K562 (cell line): ENCODE results near the gene HSPA2. TPM values are rescaled to one million over a fixed set of nuclear protein-coding genes. Genes with fewer than 3 reads are reported as not detected.
"Not testable (repeated sequence)": the region's sequence is repeated elsewhere in the genome, so short reads cannot be mapped to it uniquely, and the experiment has no call there.

Source experiments
- ATAC-seq: fragments of 200-7000 bp; cut with Tn5 transposase; 3 replicates; pipeline ENCODE4 v1.9.1; 2020; ENCODE audit warnings: moderate library complexity
- BruUV-seq: library from RNA; stranded (reverse); fragments of 400-500 nt; replicated peaks from 2 replicates; lab custom pipeline; 2021; lab: Mats Ljungman, UMichigan
- CTCF ChIA-PET: fragments of 300-600 bp; formaldehyde crosslinking; extraction: SDS; loops from one replicate; lab custom pipeline; 2021; ENCODE audit warnings: low intra/inter-chr PET ratio; lab: Yijun Ruan, JAX
- POLR2A ChIA-PET: fragments of 300-600, 350-650 bp; sonication (Branson Sonifier 250); formaldehyde crosslinking; extraction: SDS; loops from one replicate; lab custom pipeline; 2021; ENCODE audit warnings: antibody characterized with exemption, inconsistent platforms; lab: Yijun Ruan, JAX
- DNase-seq, 4 experiments: peaks; one replicate each; pipeline versions ENCODE4 v3.0.0 to v3.0.0-alpha.2; 2011 to 2018; ENCODE audit warnings: low spot score in 3 of 4, mixed read lengths in 3 of 4; ENCODE audit errors: extremely low read depth in 1 of 4
- FAIRE-seq: peaks from 2 replicates; lab custom pipeline; 2011; peaks lifted over from hg19 to GRCh38; lab: Jason Lieb, UNC
- H2AFZ ChIP-seq: 2 replicates; pipeline ENCODE4 v1.6.0; 2011; ENCODE audit warnings: low read depth, low read length, control low read depth, inconsistent platforms
- H3K27ac ChIP-seq: fragments of 200-600 bp; 3 replicates; pipeline ENCODE4 v1.8.0; 2011; ENCODE audit warnings: low read depth, mild to moderate bottlenecking, control low read depth, inconsistent platforms, low read length, moderate library complexity, mixed read lengths; ENCODE audit errors: extremely low read depth
- H3K27me3 ChIP-seq, 2 experiments: fragments of 300-600 bp in 1 of 2; 2 replicates in 1 of 2; 3 replicates in 1 of 2; pipeline versions ENCODE4 v1.6.0 to v1.8.0; 2011; ENCODE audit warnings: inconsistent platforms in 2 of 2, low read length in 2 of 2, mild to moderate bottlenecking in 1 of 2, mixed read lengths in 1 of 2, moderate library complexity in 1 of 2; ENCODE audit not compliant: control insufficient read depth in 2 of 2, insufficient read depth in 2 of 2
- H3K36me3 ChIP-seq: fragments of 300-600 bp; 3 replicates; pipeline ENCODE4 v1.8.0; 2011; ENCODE audit warnings: mild to moderate bottlenecking, low read length, inconsistent platforms; ENCODE audit not compliant: control insufficient read depth, insufficient read depth
- H3K4me1 ChIP-seq, 2 experiments: fragments of 200-600 bp in 1 of 2; replicated peaks in 1 of 2; 2 replicates in 1 of 2; 3 replicates in 1 of 2; pipeline versions ENCODE4 v1.5.1 to v1.8.0; 2011; ENCODE audit warnings: inconsistent platforms in 2 of 2, low read length in 2 of 2, mild to moderate bottlenecking in 1 of 2, mixed read lengths in 1 of 2, moderate library complexity in 1 of 2; ENCODE audit not compliant: control insufficient read depth in 2 of 2, insufficient read depth in 2 of 2
- H3K4me2 ChIP-seq: 2 replicates; pipeline ENCODE4 v1.6.1; 2011; ENCODE audit warnings: low read length, control low read depth, inconsistent platforms, mixed read lengths; ENCODE audit not compliant: insufficient read depth
- H3K4me3 ChIP-seq: fragments of 200-600 bp; sonication (generic), shearing (Covaris generic); 2 replicates; pipeline ENCODE4 v1.5.1; 2016; ENCODE audit warnings: control low read depth, inconsistent platforms
- H3K79me2 ChIP-seq: fragments of 200-600 bp; 3 replicates; pipeline ENCODE4 v1.8.0; 2011; ENCODE audit warnings: low read length, inconsistent platforms; ENCODE audit not compliant: control insufficient read depth, insufficient read depth
- H3K9ac ChIP-seq, 2 experiments: 2 replicates each; pipeline versions ENCODE4 v1.6.0 to v1.6.1; 2011; ENCODE audit warnings: low read depth in 2 of 2, low read length in 2 of 2, control low read depth in 1 of 2, inconsistent platforms in 1 of 2, mild to moderate bottlenecking in 1 of 2, mixed read lengths in 1 of 2; ENCODE audit not compliant: insufficient read depth in 1 of 2
- H3K9me1 ChIP-seq: one replicate; pipeline ENCODE4 v1.6.0; 2011; ENCODE audit warnings: inconsistent platforms, mild to moderate bottlenecking, low read length, moderate library complexity; ENCODE audit not compliant: control insufficient read depth, insufficient read depth
- H3K9me3 ChIP-seq: replicated peaks from 2 replicates; pipeline ENCODE4 v1.5.1; 2011; ENCODE audit warnings: low read depth, low read length, inconsistent platforms; ENCODE audit not compliant: control insufficient read depth, insufficient read depth
- H4K20me1 ChIP-seq: replicated peaks from 2 replicates; pipeline ENCODE4 v1.6.1; 2011; ENCODE audit warnings: low read length, inconsistent platforms, mixed read lengths; ENCODE audit not compliant: control insufficient read depth, insufficient read depth
- ARID2 ChIP-seq: fragments of 450-650 bp; IDR thresholded peaks from 2 replicates; pipeline ENCODE4 v1.6.1; 2017; ENCODE audit warnings: antibody characterized with exemption, mild to moderate bottlenecking
- CBX2 ChIP-seq: fragments of 200-600 bp; sonication (generic); IDR thresholded peaks from one replicate; pipeline ENCODE4 v1.6.1; 2012; ENCODE audit warnings: mild to moderate bottlenecking, low read length, inconsistent platforms; ENCODE audit not compliant: insufficient read depth, poor library complexity, severe bottlenecking
- ETV5 ChIP-seq: sonication (generic); formaldehyde crosslinking; IDR thresholded peaks from 2 replicates; pipeline ENCODE4 v1.4.0; 2020; ENCODE audit warnings: low read depth, mild to moderate bottlenecking, missing genetic modification reagents
- GTF2F1 ChIP-seq: IDR thresholded peaks from 2 replicates; pipeline ENCODE4 v1.6.1; 2011; ENCODE audit warnings: low read depth, low read length, improper control_type of control experiment
- HNRNPK ChIP-seq: fragments of 200-400 bp; formaldehyde crosslinking; IDR thresholded peaks from one replicate; pipeline ENCODE4 v1.6.1; 2018; ENCODE audit warnings: mild to moderate bottlenecking, low read depth, low read length; ENCODE audit not compliant: poor library complexity, severe bottlenecking
- NFIC ChIP-seq: fragments of 450-650 bp; IDR thresholded peaks from 2 replicates; pipeline ENCODE4 v1.6.1; 2017; ENCODE audit warnings: mild to moderate bottlenecking, inconsistent platforms
- RAD21 ChIP-seq, 2 experiments: fragments of 250-450 bp in 1 of 2; fragments of 450-650 bp in 1 of 2; sonication (Bioruptor Pico) in 1 of 2; formaldehyde crosslinking in 1 of 2; IDR thresholded peaks in 1 of 2; conservative IDR thresholded peaks in 1 of 2; 2 replicates each; pipeline versions ENCODE4 v1.4.0 to v1.8.0; 2020 to 2022; ENCODE audit warnings: mild to moderate bottlenecking in 2 of 2, moderate library complexity in 1 of 2
- TBL1XR1 ChIP-seq, 2 experiments: IDR thresholded peaks; 2 replicates each; pipeline ENCODE4 v1.6.1; 2012; ENCODE audit warnings: improper control_type of control experiment in 2 of 2, low read length in 2 of 2, mild to moderate bottlenecking in 1 of 2
- ZC3H4 ChIP-seq: sonication (generic); formaldehyde crosslinking; IDR thresholded peaks from 2 replicates; pipeline ENCODE4 v1.9.0; 2021; ENCODE audit warnings: missing genetic modification reagents, borderline replicate concordance
- WGBS: fragments of 100-300 bp; shearing (Covaris generic); methylation state at CpG from one replicate; pipeline ENCODE4 v1.1.6; 2016; ENCODE audit warnings: low coverage, mixed read lengths; ENCODE audit not compliant: insufficient coverage; ENCODE audit errors: missing lambda C conversion rate; 5-methylcytosine and 5-hydroxymethylcytosine counted together
- in situ Hi-C: fragments of 300-500 bp; cut with MboI; formaldehyde crosslinking; loops from 4 replicates; pipeline ENCODE4 v1.15.0; 2018; ENCODE audit warnings: inconsistent platforms, mixed read lengths
- intact Hi-C: fragments of 100-400 bp; cut with micrococcal nuclease; formaldehyde crosslinking; loops from 2 replicates; pipeline ENCODE4 v1.14.2; 2022
- polyA plus RNA-seq, 8 experiments: library from polyadenylated mRNA; depleted of rRNA in 4 of 8; stranded (reverse) in 5 of 8; unstranded in 3 of 8; fragments of >200 nt; fragmentation: Nextera tagmentation in 2 of 8; fragmentation: Illumina TruSeq in 1 of 8; extraction: Ambion mirVana in 2 of 8; extraction: Trizol in 1 of 8; gene quantifications; 2 replicates each; pipeline versions ENCODE4 v1.2.1 to v1.2.3, GENCODE V29; 2011 to 2014; ENCODE audit warnings: inconsistent platforms in 1 of 8, missing spikeins in 1 of 8
- total RNA-seq, 7 experiments: library from RNA; depleted of rRNA in 6 of 7; stranded (reverse); fragments of >200 nt in 6 of 7; fragmentation: Illumina TruSeq in 2 of 7; extraction: Trizol in 2 of 7; gene quantifications; 2 replicates each; pipeline versions ENCODE4 v1.2.1 to v1.2.3, GENCODE V29; 2011 to 2021; ENCODE audit warnings: low replicate concordance in 1 of 7
- TF ChIP-seq, protein P1 (sequence below): IDR thresholded peaks from 2 replicates; pipeline ENCODE4 v1.6.1; 2011; ENCODE audit warnings: borderline replicate concordance, low read depth, mild to moderate bottlenecking, moderate library complexity, low read length; ENCODE audit not compliant: insufficient read depth, poor library complexity, severe bottlenecking

HSPA2 gene
- total and polyA plus RNA-seq, 9 of the 15 experiments (the other 6 are each of a cell fraction or from before 2014, with no cell fraction given), result not detected

DNA sequence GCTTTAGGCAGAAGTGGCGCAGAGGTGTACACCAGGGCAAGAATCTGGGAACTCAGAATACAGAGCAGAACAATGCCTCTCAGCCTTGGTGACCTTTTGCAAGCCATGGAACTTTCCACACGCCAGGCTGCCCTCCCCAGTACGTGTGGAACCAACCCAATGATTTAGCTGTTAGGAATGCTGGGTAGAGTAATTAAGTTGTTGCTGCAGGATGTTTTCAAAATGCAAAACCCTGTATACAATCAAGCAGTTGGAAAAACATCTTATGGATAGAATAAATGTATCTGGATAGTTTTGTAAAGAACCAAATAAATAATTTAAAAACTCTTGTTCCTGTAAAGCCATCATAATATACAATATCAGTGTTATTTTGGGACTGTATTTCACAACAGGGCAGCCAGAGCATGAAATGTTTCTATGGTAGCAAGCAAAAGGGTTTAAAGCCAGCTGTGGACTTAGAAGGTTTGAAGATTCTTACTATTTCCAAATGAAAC lies 28.6 kb downstream of the HSPA2 start:
- ChIA-PET CTCF (no interaction called here), POLR2A (no interaction called here)
- DNase-seq (no peak), FAIRE-seq (no peak), ATAC-seq (no peak)
- no peak for TF ChIP-seq NFIC
- no peak for TF ChIP-seq ARID2
- no peak for TF ChIP-seq TBL1XR1 (IDR thresholded peaks at IDR 0.05; ENCODE audit: low read length in 2 of 2)
- no peak for TF ChIP-seq ZC3H4 (CRISPR knock-in tag)
- TF ChIP-seq, protein P1, sequence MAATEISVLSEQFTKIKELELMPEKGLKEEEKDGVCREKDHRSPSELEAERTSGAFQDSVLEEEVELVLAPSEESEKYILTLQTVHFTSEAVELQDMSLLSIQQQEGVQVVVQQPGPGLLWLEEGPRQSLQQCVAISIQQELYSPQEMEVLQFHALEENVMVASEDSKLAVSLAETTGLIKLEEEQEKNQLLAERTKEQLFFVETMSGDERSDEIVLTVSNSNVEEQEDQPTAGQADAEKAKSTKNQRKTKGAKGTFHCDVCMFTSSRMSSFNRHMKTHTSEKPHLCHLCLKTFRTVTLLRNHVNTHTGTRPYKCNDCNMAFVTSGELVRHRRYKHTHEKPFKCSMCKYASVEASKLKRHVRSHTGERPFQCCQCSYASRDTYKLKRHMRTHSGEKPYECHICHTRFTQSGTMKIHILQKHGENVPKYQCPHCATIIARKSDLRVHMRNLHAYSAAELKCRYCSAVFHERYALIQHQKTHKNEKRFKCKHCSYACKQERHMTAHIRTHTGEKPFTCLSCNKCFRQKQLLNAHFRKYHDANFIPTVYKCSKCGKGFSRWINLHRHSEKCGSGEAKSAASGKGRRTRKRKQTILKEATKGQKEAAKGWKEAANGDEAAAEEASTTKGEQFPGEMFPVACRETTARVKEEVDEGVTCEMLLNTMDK, result no peak
- TF ChIP-seq RAD21 (CRISPR knock-in tag; conservative IDR thresholded peaks at IDR 0.05 in 1 of 2, IDR thresholded peaks at IDR 0.05 in 1 of 2), result no peak
- no peak for TF ChIP-seq GTF2F1
- no peak for TF ChIP-seq CBX2
- TF ChIP-seq ETV5 (CRISPR knock-in tag), result no peak
- no peak for TF ChIP-seq HNRNPK
- Histone ChIP-seq H3K9me1 (no peaks in the 10 kb centered on the region), H4K20me1 (no peaks in the 10 kb centered on the region), H3K9ac (no peak overlapping the region), H3K4me3 (no peak overlapping the region), H3K9me3 (no peaks in the 10 kb centered on the region), H3K36me3 (no peaks in the 10 kb centered on the region), H2AFZ (no peak overlapping the region), H3K4me2 (no peak overlapping the region), H3K27ac (no peak overlapping the region), H3K79me2 (no peaks in the 10 kb centered on the region), H3K27me3 (peaks cover 10 to 11% of the 10 kb centered on the region in 2 experiments; a peak in 4 of 5 replicates), H3K4me1 (no peaks in the 10 kb centered on the region)
- WGBS, result 0% methylated on average over 3 of the region's 3 CpGs
- in situ Hi-C loops (no loop called here), intact Hi-C loops (no loop called here)
- no TSS peak for BruUV-seq

DNA sequence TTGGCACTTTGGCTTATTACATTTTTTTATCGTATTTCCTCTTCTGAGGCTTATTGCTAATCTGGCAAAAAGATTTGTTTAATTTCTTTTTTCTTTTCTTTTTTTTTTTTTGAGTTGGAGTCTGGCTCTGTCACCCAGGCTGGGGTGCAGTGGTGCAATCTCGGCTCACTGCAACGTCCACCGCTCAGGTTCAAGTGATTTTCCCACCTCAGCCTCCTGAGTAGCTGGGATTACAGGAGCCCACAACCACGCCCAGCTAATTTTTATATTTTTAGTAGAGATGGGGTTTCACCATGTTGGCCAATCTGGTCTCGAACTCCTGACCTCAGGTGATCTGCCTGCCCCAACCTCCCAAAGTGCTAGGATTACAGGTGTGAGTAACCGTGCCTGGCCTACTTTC lies 29.1 kb downstream of the HSPA2 start:
- CTCF ChIA-PET, intact Hi-C loops, ATAC-seq, POLR2A ChIA-PET, H3K9me1 ChIP-seq, H3K9me3 ChIP-seq, H3K27me3 ChIP-seq, H3K4me2 ChIP-seq, H3K4me1 ChIP-seq, H3K36me3 ChIP-seq, H4K20me1 ChIP-seq, H3K9ac ChIP-seq, H3K27ac ChIP-seq, in situ Hi-C loops, FAIRE-seq, BruUV-seq, DNase-seq, H2AFZ ChIP-seq, H3K4me3 ChIP-seq, H3K79me2 ChIP-seq: not testable (repeated sequence)
- 1% methylated on average over 7 of the region's 7 CpGs for WGBS
